ENCODE measurements around the gene EIF3M. TPM values are rescaled to one million over a fixed set of nuclear protein-coding genes. Genes with fewer than 3 reads are reported as not detected.

EIF3M gene
- total and polyA plus RNA-seq, 2 of the 8 experiments (the other 6 are each of a cell fraction or from before 2014, with no cell fraction given): 302 to 444 TPM

DNA sequence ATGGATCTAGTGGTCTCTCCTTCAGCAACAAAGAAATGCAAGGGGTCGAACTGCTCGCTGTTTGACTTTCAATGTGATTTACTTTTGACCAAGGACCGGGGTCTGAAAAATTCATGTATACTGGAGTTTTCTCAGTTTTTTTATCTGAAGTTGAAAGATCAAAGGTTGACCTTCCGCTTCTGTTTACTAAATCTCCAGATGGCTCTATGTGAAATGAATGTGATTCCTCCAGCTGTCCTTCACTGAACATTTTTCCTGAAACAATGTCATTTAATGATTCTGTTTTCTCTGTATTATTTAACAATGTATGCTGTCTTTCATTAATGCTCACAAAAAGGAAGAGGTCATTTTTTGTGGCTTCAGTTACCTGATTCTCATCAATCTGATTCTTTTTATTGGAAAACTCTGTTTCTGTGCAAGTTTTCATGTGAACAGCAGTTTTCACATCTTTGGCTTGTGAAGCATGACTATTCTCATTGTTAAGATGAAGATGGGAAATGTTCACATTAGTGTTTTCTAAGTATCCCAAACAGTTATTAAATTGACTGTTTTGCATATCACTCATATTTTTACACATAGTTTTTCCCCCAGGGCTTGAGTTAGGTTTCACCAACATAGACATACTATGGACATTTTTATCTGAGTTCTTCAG lies 30.0 kb downstream of the EIF3M start (continued):
- TF ChIP-seq CHD1 (IDR thresholded peaks at IDR 0.05; ENCODE audit: low read depth, low read length): no peak
- TF ChIP-seq, protein P1, sequence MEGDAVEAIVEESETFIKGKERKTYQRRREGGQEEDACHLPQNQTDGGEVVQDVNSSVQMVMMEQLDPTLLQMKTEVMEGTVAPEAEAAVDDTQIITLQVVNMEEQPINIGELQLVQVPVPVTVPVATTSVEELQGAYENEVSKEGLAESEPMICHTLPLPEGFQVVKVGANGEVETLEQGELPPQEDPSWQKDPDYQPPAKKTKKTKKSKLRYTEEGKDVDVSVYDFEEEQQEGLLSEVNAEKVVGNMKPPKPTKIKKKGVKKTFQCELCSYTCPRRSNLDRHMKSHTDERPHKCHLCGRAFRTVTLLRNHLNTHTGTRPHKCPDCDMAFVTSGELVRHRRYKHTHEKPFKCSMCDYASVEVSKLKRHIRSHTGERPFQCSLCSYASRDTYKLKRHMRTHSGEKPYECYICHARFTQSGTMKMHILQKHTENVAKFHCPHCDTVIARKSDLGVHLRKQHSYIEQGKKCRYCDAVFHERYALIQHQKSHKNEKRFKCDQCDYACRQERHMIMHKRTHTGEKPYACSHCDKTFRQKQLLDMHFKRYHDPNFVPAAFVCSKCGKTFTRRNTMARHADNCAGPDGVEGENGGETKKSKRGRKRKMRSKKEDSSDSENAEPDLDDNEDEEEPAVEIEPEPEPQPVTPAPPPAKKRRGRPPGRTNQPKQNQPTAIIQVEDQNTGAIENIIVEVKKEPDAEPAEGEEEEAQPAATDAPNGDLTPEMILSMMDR (IDR thresholded peaks at IDR 0.05; ENCODE audit: control extremely low read depth in 1 of 3, insufficient read depth in 1 of 3, low read depth in 1 of 3, low read length in 3 of 3): no peak
- no peak for TF ChIP-seq FOSL1 (IDR thresholded peaks at IDR 0.05; ENCODE audit: insufficient read depth, low read depth, low read length)
- TF ChIP-seq JUN (IDR thresholded peaks at IDR 0.05; ENCODE audit: low read depth, low read length): no peak
- no peak for TF ChIP-seq KDM5A (IDR thresholded peaks at IDR 0.05; ENCODE audit: low read length)
- no peak for TF ChIP-seq POLR2AphosphoS5 (IDR thresholded peaks at IDR 0.05; ENCODE audit: low read depth, low read length)
- TF ChIP-seq TEAD4 (IDR thresholded peaks at IDR 0.05; ENCODE audit: low read depth, low read length): no peak

Measured in H1 (cell line).